HepG2 (cell line): ENCODE results near the gene POLR3E. TPM values are rescaled to one million over a fixed set of nuclear protein-coding genes. Genes with fewer than 3 reads are reported as not detected.

Experiments used
- CEBPB ChIP-seq: IDR thresholded peaks from 2 replicates; pipeline ENCODE4 v1.6.1; 2011; ENCODE audit warnings: low read depth, low read length, improper control_type of control experiment, borderline replicate concordance
- DZIP1 ChIP-seq: sonication (generic); formaldehyde crosslinking; IDR thresholded peaks from 2 replicates; pipeline ENCODE4 v1.5.0; 2020; ENCODE audit warnings: mild to moderate bottlenecking, missing genetic modification reagents
- KIAA2018 ChIP-seq: sonication (generic); formaldehyde crosslinking; IDR thresholded peaks from 2 replicates; pipeline ENCODE4 v1.5.0; 2020; ENCODE audit warnings: mild to moderate bottlenecking, missing genetic modification reagents, borderline replicate concordance
- MTA3 ChIP-seq: sonication (generic); formaldehyde crosslinking; IDR thresholded peaks from 2 replicates; pipeline ENCODE4 v1.4.0; 2020; ENCODE audit warnings: missing genetic modification reagents
- PHB2 ChIP-seq: fragments of 450-650 bp; IDR thresholded peaks from 2 replicates; pipeline ENCODE4 v1.6.1; 2018; ENCODE audit not compliant: partially characterized antibody
- RNF2 ChIP-seq: fragments of 450-650 bp; conservative IDR thresholded peaks from 2 replicates; pipeline ENCODE4 v1.6.1; 2016; ENCODE audit warnings: low read depth
- SOX6 ChIP-seq, 2 experiments: fragments of 450-650 bp in 1 of 2; sonication (generic) in 1 of 2; formaldehyde crosslinking in 1 of 2; IDR thresholded peaks; 2 replicates each; pipeline versions ENCODE4 v1.4.0 to v1.6.1; 2017 to 2020; ENCODE audit warnings: antibody characterized with exemption in 1 of 2, mild to moderate bottlenecking in 1 of 2, missing genetic modification reagents in 1 of 2
- TBL1XR1 ChIP-seq: fragments of 150-350 bp; IDR thresholded peaks from 2 replicates; pipeline ENCODE4 v1.6.1; 2014; ENCODE audit warnings: borderline replicate concordance, low read length; ENCODE audit not compliant: partially characterized antibody
- ZNF124 ChIP-seq: sonication (generic); formaldehyde crosslinking; IDR thresholded peaks from 2 replicates; pipeline ENCODE4 v1.4.0; 2020; ENCODE audit warnings: missing genetic modification reagents
- ZNF496 ChIP-seq: sonication (generic); formaldehyde crosslinking; IDR thresholded peaks from 2 replicates; pipeline ENCODE4 v1.8.1; 2023; ENCODE audit warnings: mild to moderate bottlenecking, moderate library complexity, missing genetic modification reagents; ENCODE audit not compliant: insufficient replicate concordance
- ZNF713 ChIP-seq: sonication (generic); formaldehyde crosslinking; IDR thresholded peaks from 2 replicates; pipeline ENCODE4 v1.4.0; 2020; ENCODE audit warnings: mild to moderate bottlenecking, missing genetic modification reagents
- polyA plus RNA-seq, 8 experiments: library from polyadenylated mRNA; depleted of rRNA in 3 of 8; stranded (reverse) in 7 of 8; unstranded in 1 of 8; fragments of >200 nt; fragmentation: Illumina TruSeq in 4 of 8; extraction: Trizol in 4 of 8; gene quantifications; 2 replicates each; pipeline versions ENCODE4 v1.2.1 to v1.2.3, GENCODE V29; 2011 to 2016; ENCODE audit warnings: low read depth in 4 of 8, missing spikeins in 1 of 8, mixed read lengths in 1 of 8; ENCODE audit not compliant: insufficient read depth in 1 of 8
- total RNA-seq, 5 experiments: library from RNA; depleted of rRNA; stranded (reverse); fragments of >200 nt; fragmentation: Illumina TruSeq; extraction: Trizol; gene quantifications; 2 replicates each; pipeline ENCODE4 v1.2.3, GENCODE V29; 2016; ENCODE audit warnings: low read depth in 1 of 5
- TF ChIP-seq, protein P1 (sequence below): sonication (generic); formaldehyde crosslinking; IDR thresholded peaks from 2 replicates; pipeline ENCODE4 v1.4.0; 2020; ENCODE audit warnings: mild to moderate bottlenecking, missing genetic modification reagents
- TF ChIP-seq, protein P2 (sequence below): sonication (generic); formaldehyde crosslinking; conservative IDR thresholded peaks from 2 replicates; pipeline ENCODE4 v1.8.1; 2023; ENCODE audit warnings: missing genetic modification reagents

The POLR3E gene
- total and polyA plus RNA-seq, 2 of the 13 experiments (the other 11 are each of a cell fraction or from before 2014, with no cell fraction given), result 135 to 262 TPM

GRCh38 chr16:22297114-22297870 lies at the start of gene POLR3E (continued):
- TF ChIP-seq ZNF124 (CRISPR knock-in tag), result peak; percentile 99
- TF ChIP-seq CEBPB, result no peak
- no peak; the same call in 1 of the 2 replicates for TF ChIP-seq ZNF713
- TF ChIP-seq KIAA2018 (CRISPR knock-in tag), result peak; percentile 77; the same call in 1 of the 2 replicates
- peak; percentile 78 for TF ChIP-seq RNF2
- TF ChIP-seq SOX6 (IDR thresholded peaks at IDR 0.05), result no peak
- TF ChIP-seq SOX6 (CRISPR knock-in tag; IDR thresholded peaks at IDR 0.05), result peak; percentile 86
- no peak for TF ChIP-seq PHB2
- TF ChIP-seq, protein P1, sequence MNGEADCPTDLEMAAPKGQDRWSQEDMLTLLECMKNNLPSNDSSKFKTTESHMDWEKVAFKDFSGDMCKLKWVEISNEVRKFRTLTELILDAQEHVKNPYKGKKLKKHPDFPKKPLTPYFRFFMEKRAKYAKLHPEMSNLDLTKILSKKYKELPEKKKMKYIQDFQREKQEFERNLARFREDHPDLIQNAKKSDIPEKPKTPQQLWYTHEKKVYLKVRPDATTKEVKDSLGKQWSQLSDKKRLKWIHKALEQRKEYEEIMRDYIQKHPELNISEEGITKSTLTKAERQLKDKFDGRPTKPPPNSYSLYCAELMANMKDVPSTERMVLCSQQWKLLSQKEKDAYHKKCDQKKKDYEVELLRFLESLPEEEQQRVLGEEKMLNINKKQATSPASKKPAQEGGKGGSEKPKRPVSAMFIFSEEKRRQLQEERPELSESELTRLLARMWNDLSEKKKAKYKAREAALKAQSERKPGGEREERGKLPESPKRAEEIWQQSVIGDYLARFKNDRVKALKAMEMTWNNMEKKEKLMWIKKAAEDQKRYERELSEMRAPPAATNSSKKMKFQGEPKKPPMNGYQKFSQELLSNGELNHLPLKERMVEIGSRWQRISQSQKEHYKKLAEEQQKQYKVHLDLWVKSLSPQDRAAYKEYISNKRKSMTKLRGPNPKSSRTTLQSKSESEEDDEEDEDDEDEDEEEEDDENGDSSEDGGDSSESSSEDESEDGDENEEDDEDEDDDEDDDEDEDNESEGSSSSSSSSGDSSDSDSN, result peak; percentile 100
- TF ChIP-seq, protein P2, sequence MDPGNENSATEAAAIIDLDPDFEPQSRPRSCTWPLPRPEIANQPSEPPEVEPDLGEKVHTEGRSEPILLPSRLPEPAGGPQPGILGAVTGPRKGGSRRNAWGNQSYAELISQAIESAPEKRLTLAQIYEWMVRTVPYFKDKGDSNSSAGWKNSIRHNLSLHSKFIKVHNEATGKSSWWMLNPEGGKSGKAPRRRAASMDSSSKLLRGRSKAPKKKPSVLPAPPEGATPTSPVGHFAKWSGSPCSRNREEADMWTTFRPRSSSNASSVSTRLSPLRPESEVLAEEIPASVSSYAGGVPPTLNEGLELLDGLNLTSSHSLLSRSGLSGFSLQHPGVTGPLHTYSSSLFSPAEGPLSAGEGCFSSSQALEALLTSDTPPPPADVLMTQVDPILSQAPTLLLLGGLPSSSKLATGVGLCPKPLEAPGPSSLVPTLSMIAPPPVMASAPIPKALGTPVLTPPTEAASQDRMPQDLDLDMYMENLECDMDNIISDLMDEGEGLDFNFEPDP, result no peak; the same call in none of the 2 replicates
- peak; percentile 87 for TF ChIP-seq TBL1XR1
- no peak; the same call in 1 of the 2 replicates for TF ChIP-seq MTA3 (CRISPR knock-in tag)
- no peak for TF ChIP-seq ZNF496 (CRISPR knock-in tag)
- TF ChIP-seq DZIP1 (CRISPR knock-in tag), result peak; percentile 95
